AG04450 (cell line): ENCODE data around the gene CFHR4. TPM values are rescaled to one million over a fixed set of nuclear protein-coding genes. Genes with fewer than 3 reads are reported as not detected.
"Not testable (repeated sequence)": the region's sequence is repeated elsewhere in the genome, so short reads cannot be mapped to it uniquely, and the experiment has no call there.

Source experiments
- CTCF ChIA-PET: fragments of 300-600, 350-600 bp; formaldehyde crosslinking; extraction: SDS; loops from one replicate; lab custom pipeline; 2022; ENCODE audit warnings: antibody characterized with exemption, inconsistent platforms; lab: Charles Lee
- POLR2A ChIA-PET: fragments of 350-600 bp; formaldehyde crosslinking; extraction: SDS; loops from one replicate; lab custom pipeline; 2021; ENCODE audit warnings: antibody characterized with exemption, inconsistent platforms; lab: Yijun Ruan, JAX
- DNase-seq: peaks from one replicate; pipeline ENCODE4 v3.0.0-alpha.2; 2011; ENCODE audit warnings: low read depth, low spot score
- H3K27ac ChIP-seq: one replicate; pipeline ENCODE4 v1.5.1; 2012; ENCODE audit warnings: low read depth, low read length, control low read depth
- H3K27me3 ChIP-seq: one replicate; pipeline ENCODE4 v1.6.0; 2012; ENCODE audit warnings: low read length; ENCODE audit not compliant: control insufficient read depth, insufficient read depth
- H3K4me3 ChIP-seq: 2 replicates; pipeline ENCODE4 v1.5.1; 2011; ENCODE audit warnings: mild to moderate bottlenecking, low read depth, low read length, control low read depth
- H3K9me3 ChIP-seq: 2 replicates; pipeline ENCODE4 v1.5.1; 2012; ENCODE audit warnings: low read length; ENCODE audit not compliant: control insufficient read depth, insufficient read depth
- CTCF ChIP-seq: IDR thresholded peaks from 2 replicates; pipeline ENCODE4 v1.5.1; 2011; ENCODE audit warnings: low read depth, low read length, control low read depth, inconsistent platforms
- polyA minus RNA-seq: library from RNA; depleted of rRNA, polyadenylated mRNA; stranded (reverse); fragments of >200 nt; gene quantifications from 2 replicates; pipeline ENCODE4 v1.2.3, GENCODE V29; 2011; rRNA and poly(A)+ RNA removed
- polyA plus RNA-seq: library from polyadenylated mRNA; depleted of rRNA; stranded (reverse); fragments of >200 nt; gene quantifications from 2 replicates; pipeline ENCODE4 v1.2.3, GENCODE V29; 2011; rRNA removed

The CFHR4 gene
- polyA plus RNA-seq, result not detected in 2 replicates
- not detected in 2 replicates for polyA minus RNA-seq

- no peaks in the 10 kb centered on the region for H3K27me3 ChIP-seq
- H3K4me3 ChIP-seq, result no peak within 1 kb of the TSS
- ChIA-PET POLR2A (no interaction called here), CTCF (interaction anchor here (0.6 kb wide), 1 partner anchor 512 kb away, joined by 17 read pairs; no protein-coding TSS in a partner anchor)
- TF ChIP-seq CTCF, result no peak
- DNase-seq, result no peak
- no peak within 1 kb of the TSS for H3K27ac ChIP-seq
- no peaks in the 10 kb centered on the region for H3K9me3 ChIP-seq
Observed at GRCh38 chr1:196887515-196888239, at the start of gene CFHR4. Gene CFHR4, plus strand, starts transcription at chr1:196888052. Its CDS starts 99 bp downstream, at chr1:196888151.

- H3K4me3 ChIP-seq, H3K9me3 ChIP-seq, DNase-seq, H3K27ac ChIP-seq, H3K27me3 ChIP-seq, POLR2A ChIA-PET, CTCF ChIA-PET: not testable (repeated sequence)
Observed at GRCh38 chr1:196849613-196850492, 38.0 kb upstream of the CFHR4 start.

GRCh38 chr1:196856053-196856452 lies 31.8 kb upstream of the CFHR4 start:
- no peak for TF ChIP-seq CTCF
- Histone ChIP-seq H3K27ac (no peak overlapping the region), H3K27me3 (no peaks in the 10 kb centered on the region), H3K9me3 (no peaks in the 10 kb centered on the region), H3K4me3 (no peak overlapping the region)
- no peak for DNase-seq
- POLR2A ChIA-PET, result no interaction called here
- CTCF ChIA-PET, result no interaction called here

- Histone ChIP-seq H3K4me3 (no peak overlapping the region), H3K9me3 (no peaks in the 10 kb centered on the region), H3K27ac (no peak overlapping the region), H3K27me3 (no peaks in the 10 kb centered on the region)
- POLR2A ChIA-PET, result no interaction called here
- no peak for TF ChIP-seq CTCF
- DNase-seq, result no peak
- CTCF ChIA-PET, result no interaction called here
Observed at GRCh38 chr1:196857188-196857587, 30.7 kb upstream of the CFHR4 start.

GRCh38 chr1:196858811-196859210 lies 29.0 kb upstream of the CFHR4 start:
- no peaks in the 10 kb centered on the region for H3K27me3 ChIP-seq
- H3K27ac ChIP-seq, result no peak overlapping the region
- H3K9me3 ChIP-seq, result no peaks in the 10 kb centered on the region
- no peak for TF ChIP-seq CTCF
- CTCF ChIA-PET, result no interaction called here
- POLR2A ChIA-PET, result no interaction called here
- DNase-seq, result no peak
- no peak overlapping the region for H3K4me3 ChIP-seq
